ENCODE measurements around the gene ZSWIM6.

ZSWIM6 gene

DNA sequence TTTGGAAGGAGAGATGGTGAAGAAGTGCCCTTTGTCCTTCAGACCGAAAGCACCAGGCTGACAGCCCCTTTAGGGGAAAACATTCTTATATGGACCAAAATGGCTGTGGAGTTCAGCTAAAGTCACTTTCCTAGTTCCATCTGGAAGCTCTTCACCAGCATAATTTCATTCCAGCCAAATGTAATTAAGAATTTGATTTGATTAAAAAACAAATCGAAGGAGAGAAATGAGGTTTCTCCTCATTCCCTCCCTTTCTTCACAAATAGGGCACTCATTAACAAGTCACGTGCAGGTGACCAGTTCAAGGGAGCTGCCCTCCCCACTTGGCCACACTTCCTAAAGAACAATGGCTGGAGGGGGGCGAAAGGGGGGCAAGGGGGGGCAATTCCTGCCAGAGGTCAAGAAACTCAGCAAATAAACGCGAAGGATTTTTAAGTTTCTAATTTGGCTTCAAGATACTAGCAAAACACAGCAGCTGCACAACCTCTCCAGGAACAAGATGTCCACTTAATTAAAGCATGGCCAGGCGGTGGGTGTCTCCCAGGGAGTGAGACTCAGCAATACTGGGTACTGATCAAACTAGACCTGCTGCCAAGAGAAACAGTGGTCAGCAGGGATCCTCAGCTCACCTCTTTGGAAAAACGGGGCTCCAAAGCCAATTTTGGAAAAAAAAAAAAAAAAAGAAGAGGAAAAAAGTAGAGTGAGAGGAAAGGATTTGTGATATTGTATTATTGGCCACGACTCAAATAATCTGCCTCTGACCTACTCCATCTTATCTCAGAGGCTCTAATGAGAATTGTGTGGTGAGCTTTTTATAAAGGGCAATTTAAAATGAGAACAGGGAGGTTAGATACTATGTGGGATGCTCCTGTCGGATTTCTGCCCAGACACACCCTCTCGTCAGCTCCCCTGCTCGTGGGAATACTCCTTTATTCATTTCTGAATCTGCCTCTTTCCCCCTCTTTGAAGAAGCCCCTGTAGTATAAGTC, 254.3 kb downstream of the ZSWIM6 start:
- DNase-seq (ENCODE audit: low read depth): no peak
- no peak overlapping the region for H3K4me3 ChIP-seq (ENCODE audit: low read depth, low read length)
- TF ChIP-seq, protein P1, sequence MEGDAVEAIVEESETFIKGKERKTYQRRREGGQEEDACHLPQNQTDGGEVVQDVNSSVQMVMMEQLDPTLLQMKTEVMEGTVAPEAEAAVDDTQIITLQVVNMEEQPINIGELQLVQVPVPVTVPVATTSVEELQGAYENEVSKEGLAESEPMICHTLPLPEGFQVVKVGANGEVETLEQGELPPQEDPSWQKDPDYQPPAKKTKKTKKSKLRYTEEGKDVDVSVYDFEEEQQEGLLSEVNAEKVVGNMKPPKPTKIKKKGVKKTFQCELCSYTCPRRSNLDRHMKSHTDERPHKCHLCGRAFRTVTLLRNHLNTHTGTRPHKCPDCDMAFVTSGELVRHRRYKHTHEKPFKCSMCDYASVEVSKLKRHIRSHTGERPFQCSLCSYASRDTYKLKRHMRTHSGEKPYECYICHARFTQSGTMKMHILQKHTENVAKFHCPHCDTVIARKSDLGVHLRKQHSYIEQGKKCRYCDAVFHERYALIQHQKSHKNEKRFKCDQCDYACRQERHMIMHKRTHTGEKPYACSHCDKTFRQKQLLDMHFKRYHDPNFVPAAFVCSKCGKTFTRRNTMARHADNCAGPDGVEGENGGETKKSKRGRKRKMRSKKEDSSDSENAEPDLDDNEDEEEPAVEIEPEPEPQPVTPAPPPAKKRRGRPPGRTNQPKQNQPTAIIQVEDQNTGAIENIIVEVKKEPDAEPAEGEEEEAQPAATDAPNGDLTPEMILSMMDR (IDR thresholded peaks at IDR 0.05; ENCODE audit: control insufficient read depth, extremely low read depth, insufficient read depth): no peak

- TF ChIP-seq, protein P1 (IDR thresholded peaks at IDR 0.05; ENCODE audit: control insufficient read depth, extremely low read depth, insufficient read depth): no peak
- H3K4me3 ChIP-seq (ENCODE audit: low read depth, low read length): no peak overlapping the region
- no peak for DNase-seq (ENCODE audit: low read depth)
Measured at GRCh38 chr5:61587125-61587524, 255.1 kb downstream of the ZSWIM6 start.

- no peak for DNase-seq (ENCODE audit: low read depth)
- TF ChIP-seq, protein P1 (IDR thresholded peaks at IDR 0.05; ENCODE audit: control insufficient read depth, extremely low read depth, insufficient read depth): no peak
- no peak overlapping the region for H3K4me3 ChIP-seq (ENCODE audit: low read depth, low read length)
Measured at GRCh38 chr5:61588216-61588615, 256.2 kb downstream of the ZSWIM6 start.

DNA sequence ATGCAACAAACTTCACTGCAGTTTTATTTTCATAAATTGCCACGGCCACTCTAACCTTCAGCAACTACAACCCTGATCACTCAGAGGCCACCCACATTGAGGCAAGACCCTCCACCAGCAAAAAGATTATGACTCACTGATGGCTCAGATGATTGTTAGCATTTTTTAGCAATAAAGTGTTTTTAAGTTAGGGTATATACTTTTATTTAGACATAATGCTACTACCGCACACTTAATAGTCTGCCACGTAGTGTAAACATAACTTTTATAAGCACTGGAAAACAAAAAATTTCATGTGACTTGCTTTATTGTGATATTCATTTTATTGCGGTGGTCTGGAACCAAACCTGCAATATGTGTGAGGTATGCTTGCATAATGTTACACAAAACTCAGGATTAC, 257.9 kb downstream of the ZSWIM6 start:
- TF ChIP-seq, protein P1 (IDR thresholded peaks at IDR 0.05; ENCODE audit: control insufficient read depth, extremely low read depth, insufficient read depth): no peak

GRCh38 chr5:61590473-61590872, 258.4 kb downstream of the ZSWIM6 start:
- H3K4me3 ChIP-seq (ENCODE audit: low read depth, low read length): no peak overlapping the region
- DNase-seq (ENCODE audit: low read depth): no peak
- TF ChIP-seq, protein P1 (IDR thresholded peaks at IDR 0.05; ENCODE audit: control insufficient read depth, extremely low read depth, insufficient read depth): no peak

More for the DNA sequence above, 257.9 kb downstream of the ZSWIM6 start:
- H3K4me3 ChIP-seq (ENCODE audit: low read depth, low read length): no peak overlapping the region
- DNase-seq (ENCODE audit: low read depth): no peak

DNA sequence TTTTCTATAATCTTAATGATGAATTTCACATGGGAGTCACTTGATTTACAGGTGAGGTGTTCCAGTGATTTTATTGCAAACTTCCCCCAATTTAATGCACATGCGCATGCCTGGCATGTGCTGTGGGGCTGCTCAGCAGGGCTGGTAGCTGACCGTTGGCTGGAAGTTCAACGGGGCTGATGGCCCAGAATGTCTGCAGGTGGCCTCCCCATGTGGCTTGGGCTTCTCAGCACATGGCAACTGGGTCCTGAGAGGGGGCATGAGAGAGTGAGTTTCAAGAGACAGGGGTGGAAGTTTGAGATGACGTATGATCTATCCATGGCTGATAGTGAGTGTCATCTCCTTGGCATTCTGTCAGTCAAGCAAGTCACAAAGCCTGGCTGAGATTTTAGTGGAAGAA, 259.8 kb downstream of the ZSWIM6 start:
- no peak overlapping the region for H3K4me3 ChIP-seq (ENCODE audit: low read depth, low read length)
- DNase-seq (ENCODE audit: low read depth): no peak
- TF ChIP-seq, protein P1 (IDR thresholded peaks at IDR 0.05; ENCODE audit: control insufficient read depth, extremely low read depth, insufficient read depth): no peak
